Right lobe of liver (tissue), 6 donors: Measurements from ENCODE around the gene ZNF18. TPM values are rescaled to one million over a fixed set of nuclear protein-coding genes. Genes with fewer than 3 reads are reported as not detected.
"Not testable (repeated sequence)": the region's sequence is repeated elsewhere in the genome, so short reads cannot be mapped to it uniquely, and the experiment has no call there.

Experiments
- ATAC-seq, 4 donors: fragments of 200-7000 bp; cut with Tn5 transposase; one replicate each; pipeline ENCODE4 v1.9.1; 2020; ENCODE audit warnings: mild to moderate bottlenecking in 4 of 4, moderate library complexity in 4 of 4
- DNase-seq, 3 donors: peaks; one replicate each; pipeline ENCODE4 v3.0.0-alpha.2; 2020
- H3K27ac ChIP-seq, 3 donors: fragments of 200-600 bp; one replicate each; pipeline ENCODE4 v1.8.0; 2022
- H3K27me3 ChIP-seq, 2 donors: fragments of 200-600 bp; one replicate each; pipeline ENCODE4 v1.8.0; 2022
- H3K36me3 ChIP-seq, 4 donors: fragments of 200-600 bp; sonication (generic) in 1 of 4; one replicate each; pipeline versions ENCODE4 v1.5.1 to v1.8.0; 2017 to 2022; ENCODE audit warnings: control low read depth in 1 of 4
- H3K4me1 ChIP-seq, 4 donors: fragments of 200-600 bp; sonication (generic) in 1 of 4; one replicate each; pipeline versions ENCODE4 v1.5.1 to v1.8.0; 2017 to 2022; ENCODE audit warnings: control low read depth in 1 of 4
- H3K4me3 ChIP-seq, 3 donors: fragments of 200-600 bp; one replicate each; pipeline ENCODE4 v1.8.0; 2022
- H3K9me3 ChIP-seq, 4 donors: fragments of 200-600 bp; sonication (generic) in 1 of 4; one replicate each; pipeline versions ENCODE4 v1.5.1 to v1.8.0; 2017 to 2022; ENCODE audit warnings: control low read depth in 1 of 4
- CTCF ChIP-seq, 4 donors: fragments of 200-600 bp in 3 of 4; fragments of 450-650 bp in 1 of 4; IDR thresholded peaks; one replicate each; pipeline versions ENCODE4 v1.5.1 to v1.8.0; 2016 to 2022; ENCODE audit warnings: antibody characterized with exemption in 4 of 4, mild to moderate bottlenecking in 2 of 4
- POLR2A ChIP-seq: fragments of 450-650 bp; IDR thresholded peaks from one replicate; pipeline ENCODE4 v1.6.1; 2017; ENCODE audit warnings: antibody characterized with exemption, mild to moderate bottlenecking
- WGBS: methylation state at CpG from one replicate; pipeline ENCODE4 v1.1.6; 2018; ENCODE audit warnings: low coverage, low lambda C conversion rate; ENCODE audit not compliant: insufficient coverage; ENCODE audit errors: missing lambda C conversion rate; 5-methylcytosine and 5-hydroxymethylcytosine counted together
- intact Hi-C, 2 donors: fragments of 100-400 bp; cut with DNase I; formaldehyde crosslinking; loops; one replicate each; pipeline versions ENCODE4 v1.11.2 to v1.14.1; 2022
- total RNA-seq, 6 experiments: library from RNA; depleted of rRNA in 2 of 6; stranded (reverse); fragments of >200 nt in 2 of 6; fragmentation: NEBNext Ultra II Directional in 3 of 6; extraction: Animal tissue kit (Norgen Biotek cat#: 25700) in 3 of 6; gene quantifications; one replicate each; pipeline versions ENCODE4 v1.1.0 to v1.2.4, GENCODE V29; 2016 to 2023
- donor health status: DM: no; HTN: yes; CAD: no.
- donor health status: DM: no; HTN: no; CAD: no.
- donor health status: DM: no; HTN: no; CAD: no.
- donor health status: DM: no; HTN: yes; CAD: no.
- donor health status: DM: no; HTN: yes; CAD: no.

The ZNF18 gene
- total RNA-seq, 6 experiments from 2014 or later: 3.7 to 7.0 (median 4.2) TPM

DNA sequence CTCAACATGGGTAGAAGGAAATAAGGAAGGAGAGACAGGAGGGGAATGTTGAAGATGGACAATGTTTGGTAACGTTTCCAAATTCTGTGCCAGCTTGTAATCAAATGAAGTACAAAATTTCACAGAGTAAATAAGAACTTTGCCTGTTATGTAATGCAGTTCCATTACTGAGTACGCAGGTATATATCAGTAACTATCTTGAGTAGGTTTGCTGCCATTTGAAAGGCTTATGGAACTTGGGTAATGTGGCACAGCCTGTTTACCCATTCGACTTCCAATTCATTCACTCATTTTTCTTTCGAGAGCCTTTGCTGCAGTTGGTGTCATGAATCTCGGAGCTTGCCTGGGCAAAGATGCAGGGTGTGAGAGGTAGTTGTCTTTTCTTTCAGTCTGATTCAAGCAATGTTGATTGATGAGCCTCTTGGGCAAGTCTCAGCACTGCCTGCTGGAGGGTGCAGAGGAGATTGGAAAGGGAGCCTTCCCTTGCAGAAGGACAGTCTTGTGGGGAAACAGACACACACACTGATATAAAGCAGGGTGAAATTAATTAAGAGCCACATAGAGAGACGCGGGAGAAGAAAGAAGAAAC, 53.4 kb downstream of the ZNF18 start:
- WGBS: 48% methylated on average over 5 of the region's 7 CpGs
- H3K4me1 ChIP-seq: no peaks in the 10 kb centered on the region
- H3K27ac ChIP-seq: no peak overlapping the region
- ATAC-seq (peak; percentile 36 to 58 (median 48)), DNase-seq (no peak)
- H3K9me3 ChIP-seq: no peaks in the 10 kb centered on the region
- intact Hi-C loops: no loop called here
- no peaks in the 10 kb centered on the region for H3K27me3 ChIP-seq
- TF ChIP-seq POLR2A (no peak), CTCF (IDR thresholded peaks at IDR 0.05) (no peak)
- no peaks in the 10 kb centered on the region for H3K36me3 ChIP-seq
- no peak overlapping the region for H3K4me3 ChIP-seq

- H3K27ac ChIP-seq, ATAC-seq, H3K4me3 ChIP-seq, H3K4me1 ChIP-seq, H3K36me3 ChIP-seq, H3K9me3 ChIP-seq, DNase-seq, intact Hi-C loops, H3K27me3 ChIP-seq: not testable (repeated sequence)
- 74% methylated on average over 3 of the region's 11 CpGs for WGBS
Measured at GRCh38 chr17:11943086-11943485, 54.2 kb downstream of the ZNF18 start.

DNA sequence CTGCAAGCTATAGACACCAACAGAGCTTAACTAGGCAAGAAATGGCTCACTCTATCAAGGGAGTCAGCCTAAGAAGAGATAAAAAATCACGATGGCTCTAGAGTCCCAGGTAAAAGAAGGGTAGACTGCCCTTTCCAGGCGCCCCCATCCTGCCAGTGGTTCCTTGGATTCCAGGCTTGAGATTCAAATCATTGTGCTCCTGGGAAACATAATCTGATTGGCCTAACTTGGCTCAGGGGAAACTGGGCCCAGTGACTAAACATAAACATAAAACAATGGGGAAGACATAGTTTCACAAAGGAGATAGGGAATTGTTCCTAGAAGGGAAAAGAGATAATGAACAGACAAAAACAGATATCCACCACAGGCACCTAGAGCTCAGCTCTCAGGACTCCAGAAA, 56.4 kb downstream of the ZNF18 start:
- ATAC-seq: no peak
- WGBS: 52% methylated on average over 2 of the region's 2 CpGs
- no peak for DNase-seq

DNA sequence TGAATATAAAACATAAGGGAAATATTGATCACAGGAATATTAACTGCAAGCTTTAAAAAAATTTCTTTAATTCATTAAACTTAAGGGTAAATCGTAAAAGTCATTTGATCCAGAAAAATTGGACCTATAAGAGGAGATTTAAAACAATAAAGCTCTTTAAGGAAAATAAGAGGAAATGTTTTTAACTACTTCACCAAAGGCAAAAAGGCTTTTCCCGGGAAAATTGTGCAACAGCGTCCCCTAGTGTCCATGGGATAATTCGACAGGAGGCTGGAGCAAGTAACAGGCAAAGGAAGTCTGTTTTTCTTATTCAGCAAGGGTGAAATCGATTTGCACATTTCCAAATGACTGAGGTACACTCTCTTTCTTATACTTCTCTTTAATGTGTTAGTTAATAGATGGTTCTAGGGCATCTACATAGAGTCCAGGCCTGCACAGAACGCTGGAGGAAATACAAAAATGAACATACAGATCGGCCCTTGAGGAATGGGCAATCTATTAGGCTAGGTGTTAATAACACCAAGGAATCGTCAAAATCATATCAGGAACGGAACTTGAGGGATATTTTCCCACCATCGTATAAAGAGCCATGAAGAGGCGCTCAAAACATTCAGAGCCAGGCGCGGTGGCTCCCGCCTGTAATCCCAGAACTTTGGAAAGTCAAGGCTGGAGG, 61.4 kb downstream of the ZNF18 start:
- H3K27me3 ChIP-seq: no peaks in the 10 kb centered on the region
- DNase-seq (no peak), ATAC-seq (no peak)
- no peak overlapping the region for H3K27ac ChIP-seq
- WGBS: 43% methylated on average over 14 of the region's 14 CpGs
- H3K4me1 ChIP-seq: no peaks in the 10 kb centered on the region
- no peak overlapping the region for H3K4me3 ChIP-seq
- TF ChIP-seq POLR2A (no peak), CTCF (IDR thresholded peaks at IDR 0.05) (peak; percentile 54 to 72 (median 66))
- H3K9me3 ChIP-seq: no peaks in the 10 kb centered on the region
- H3K36me3 ChIP-seq: no peaks in the 10 kb centered on the region
- intact Hi-C loops: no loop called here

More for the DNA sequence above, 56.4 kb downstream of the ZNF18 start:
- Histone ChIP-seq H3K4me1 (no peaks in the 10 kb centered on the region), H3K27ac (no peak overlapping the region), H3K4me3 (no peak overlapping the region), H3K36me3 (no peaks in the 10 kb centered on the region), H3K9me3 (no peaks in the 10 kb centered on the region), H3K27me3 (no peaks in the 10 kb centered on the region)
- intact Hi-C loops: no loop called here
- TF ChIP-seq CTCF (IDR thresholded peaks at IDR 0.05) (no peak), POLR2A (no peak)

DNA sequence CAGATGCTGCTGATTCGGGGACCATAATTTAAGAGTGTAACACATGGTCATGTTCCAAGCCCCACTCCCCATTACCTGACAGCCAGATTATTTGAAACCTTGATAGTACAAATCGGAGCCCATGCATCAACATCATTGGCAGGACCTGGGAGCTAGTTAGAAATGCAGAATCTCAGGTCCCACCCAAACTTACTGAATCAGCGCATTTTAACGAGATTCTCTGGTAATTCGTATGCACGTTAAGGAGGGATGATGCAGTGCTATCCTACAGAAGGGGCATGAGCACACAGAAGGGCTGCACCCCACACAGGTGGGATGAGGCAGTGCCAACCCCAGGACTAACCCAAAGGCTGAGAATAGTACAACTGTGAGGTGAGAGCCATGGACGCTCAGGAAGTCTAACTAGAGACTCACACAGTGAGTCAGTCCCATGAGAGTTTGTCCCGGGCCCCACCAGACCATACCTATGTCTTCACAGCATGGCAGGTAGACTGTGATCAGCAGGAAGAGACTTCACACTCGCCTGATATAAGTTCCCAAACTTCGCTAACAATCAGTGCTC, 64.9 kb downstream of the ZNF18 start:
- Histone ChIP-seq H3K4me3 (no peak overlapping the region), H3K27ac (no peak overlapping the region), H3K27me3 (no peaks in the 10 kb centered on the region), H3K4me1 (no peaks in the 10 kb centered on the region), H3K9me3 (no peaks in the 10 kb centered on the region), H3K36me3 (no peaks in the 10 kb centered on the region)
- 60% methylated on average over 5 of the region's 10 CpGs for WGBS
- TF ChIP-seq CTCF (IDR thresholded peaks at IDR 0.05): no peak
- no peak for TF ChIP-seq POLR2A
- intact Hi-C loops: no loop called here
- ATAC-seq (no peak), DNase-seq (no peak)
